WTC11 (cell line): ENCODE data around the gene ITGAV. TPM values are rescaled to one million over a fixed set of nuclear protein-coding genes. Genes with fewer than 3 reads are reported as not detected.

ENCODE experiments used
- ATAC-seq: fragments of 200-7000 bp; cut with Tn5 transposase; 2 replicates; pipeline ENCODE4 v1.10.0; 2021; ENCODE audit warnings: mild to moderate bottlenecking, moderate library complexity
- CTCF ChIA-PET: fragments of 300-600 bp; sonication (Branson Sonifier 250); formaldehyde crosslinking; loops from one replicate; lab custom pipeline; 2021; ENCODE audit warnings: antibody characterized with exemption; lab: Charles Lee
- POLR2A ChIA-PET: fragments of 350-600 bp; sonication (Branson Sonifier 250); formaldehyde crosslinking; loops from one replicate; lab custom pipeline; 2021; ENCODE audit warnings: antibody characterized with exemption; lab: Charles Lee
- DNase-seq: peaks from one replicate; pipeline ENCODE4 v3.0.0; 2021; ENCODE audit warnings: low spot score
- H3K27ac Mint-ChIP-seq: 2 replicates; pipeline ENCODE4 v1.8.0; 2021; ENCODE audit warnings: mixed read lengths
- H3K27me3 Mint-ChIP-seq: 2 replicates; pipeline ENCODE4 v1.8.0; 2021; ENCODE audit warnings: low read depth, mild to moderate bottlenecking, moderate library complexity, mixed read lengths
- H3K36me3 Mint-ChIP-seq: 2 replicates; pipeline ENCODE4 v1.8.0; 2021; ENCODE audit warnings: mixed read lengths
- H3K4me1 Mint-ChIP-seq: 2 replicates; pipeline ENCODE4 v1.8.0; 2022; ENCODE audit warnings: mixed read lengths
- H3K4me3 Mint-ChIP-seq: 2 replicates; pipeline ENCODE4 v1.8.0; 2021; ENCODE audit warnings: mild to moderate bottlenecking, moderate library complexity, mixed read lengths
- H3K9me3 Mint-ChIP-seq: 2 replicates; pipeline ENCODE4 v1.8.0; 2021; ENCODE audit warnings: mixed read lengths
- CREM ChIP-seq: sonication (generic); formaldehyde crosslinking; IDR thresholded peaks from 2 replicates; pipeline ENCODE4 v1.8.1; 2022; ENCODE audit warnings: mild to moderate bottlenecking, missing genetic modification reagents, moderate library complexity
- CTCF ChIP-seq: fragments of 200-600 bp; IDR thresholded peaks from 2 replicates; pipeline ENCODE4 v1.8.0; 2022; ENCODE audit warnings: antibody characterized with exemption
- E2F1 ChIP-seq: sonication (generic); formaldehyde crosslinking; IDR thresholded peaks from 2 replicates; pipeline ENCODE4 v1.8.0; 2022; ENCODE audit warnings: mild to moderate bottlenecking, missing genetic modification reagents
- FOXJ3 ChIP-seq: sonication (generic); formaldehyde crosslinking; IDR thresholded peaks from 2 replicates; pipeline ENCODE4 v1.9.0; 2021; ENCODE audit warnings: missing genetic modification reagents, mild to moderate bottlenecking, borderline replicate concordance
- GABPB1 ChIP-seq: sonication (generic); formaldehyde crosslinking; IDR thresholded peaks from 2 replicates; pipeline ENCODE4 v1.8.1; 2023; ENCODE audit warnings: mild to moderate bottlenecking, missing genetic modification reagents
- MXD4 ChIP-seq: fragments of 250-450 bp; sonication (Bioruptor Pico); IDR thresholded peaks from 2 replicates; pipeline ENCODE4 v1.8.0; 2021; ENCODE audit warnings: mild to moderate bottlenecking, moderate library complexity, borderline replicate concordance
- NFATC4 ChIP-seq: fragments of 250-450 bp; sonication (Bioruptor Pico); IDR thresholded peaks from 2 replicates; pipeline ENCODE4 v1.9.0; 2021; ENCODE audit warnings: mild to moderate bottlenecking
- NFYB ChIP-seq: sonication (generic); formaldehyde crosslinking; conservative IDR thresholded peaks from 2 replicates; pipeline ENCODE4 v1.8.0; 2022; ENCODE audit warnings: low read depth, missing genetic modification reagents
- NR2C2 ChIP-seq: sonication (generic); formaldehyde crosslinking; IDR thresholded peaks from 2 replicates; pipeline ENCODE4 v1.8.0; 2022; ENCODE audit warnings: mild to moderate bottlenecking, missing genetic modification reagents
- PRDM15 ChIP-seq: sonication (generic); formaldehyde crosslinking; IDR thresholded peaks from 2 replicates; pipeline ENCODE4 v1.8.0; 2022; ENCODE audit warnings: missing genetic modification reagents
- ZBTB43 ChIP-seq: sonication (generic); formaldehyde crosslinking; IDR thresholded peaks from 2 replicates; pipeline ENCODE4 v1.8.1; 2023; ENCODE audit warnings: mild to moderate bottlenecking, missing genetic modification reagents
- ZNF138 ChIP-seq: sonication (generic); formaldehyde crosslinking; conservative IDR thresholded peaks from 2 replicates; pipeline ENCODE4 v1.8.1; 2022; ENCODE audit warnings: mild to moderate bottlenecking, moderate library complexity, missing genetic modification reagents
- ZNF416 ChIP-seq: fragments of 250-450 bp; sonication (Bioruptor Pico); IDR thresholded peaks from 2 replicates; pipeline ENCODE4 v1.9.0; 2021; ENCODE audit warnings: mild to moderate bottlenecking, inconsistent platforms
- ZNF423 ChIP-seq: fragments of 250-450 bp; sonication (Bioruptor Pico); IDR thresholded peaks from 2 replicates; pipeline ENCODE4 v2.1.2; 2022; ENCODE audit warnings: mild to moderate bottlenecking, moderate library complexity
- ZNF425 ChIP-seq: fragments of 250-450 bp; sonication (Bioruptor Pico); conservative IDR thresholded peaks from 2 replicates; pipeline ENCODE4 v1.9.0; 2021; ENCODE audit warnings: mild to moderate bottlenecking
- total RNA-seq: library from RNA; stranded (reverse); gene quantifications from 3 replicates; pipeline ENCODE4 v1.2.3, GENCODE V29; 2021
- TF ChIP-seq, protein P1 (sequence below): sonication (generic); formaldehyde crosslinking; IDR thresholded peaks from 2 replicates; pipeline ENCODE4 v1.8.1; 2022; ENCODE audit warnings: low read depth, missing genetic modification reagents, borderline replicate concordance

ITGAV gene
- total RNA-seq, 1 experiment from 2014 or later: 30.0 TPM

- H3K36me3 Mint-ChIP-seq: peaks cover 11% of the 10 kb centered on the region
- TF ChIP-seq NFYB (CRISPR knock-in tag) (no peak), ZBTB43 (CRISPR knock-in tag) (no peak), ZNF138 (CRISPR knock-in tag) (no peak), FOXJ3 (CRISPR knock-in tag) (no peak), ZNF425 (CRISPR knock-in tag) (no peak), ZNF416 (CRISPR knock-in tag) (no peak), NR2C2 (CRISPR knock-in tag) (no peak), E2F1 (no peak), CREM (CRISPR knock-in tag) (no peak), NFATC4 (CRISPR knock-in tag) (no peak), CTCF (no peak), GABPB1 (no peak), ZNF423 (CRISPR knock-in tag) (no peak), MXD4 (CRISPR knock-in tag) (no peak), PRDM15 (CRISPR knock-in tag) (no peak)
- TF ChIP-seq, protein P1, sequence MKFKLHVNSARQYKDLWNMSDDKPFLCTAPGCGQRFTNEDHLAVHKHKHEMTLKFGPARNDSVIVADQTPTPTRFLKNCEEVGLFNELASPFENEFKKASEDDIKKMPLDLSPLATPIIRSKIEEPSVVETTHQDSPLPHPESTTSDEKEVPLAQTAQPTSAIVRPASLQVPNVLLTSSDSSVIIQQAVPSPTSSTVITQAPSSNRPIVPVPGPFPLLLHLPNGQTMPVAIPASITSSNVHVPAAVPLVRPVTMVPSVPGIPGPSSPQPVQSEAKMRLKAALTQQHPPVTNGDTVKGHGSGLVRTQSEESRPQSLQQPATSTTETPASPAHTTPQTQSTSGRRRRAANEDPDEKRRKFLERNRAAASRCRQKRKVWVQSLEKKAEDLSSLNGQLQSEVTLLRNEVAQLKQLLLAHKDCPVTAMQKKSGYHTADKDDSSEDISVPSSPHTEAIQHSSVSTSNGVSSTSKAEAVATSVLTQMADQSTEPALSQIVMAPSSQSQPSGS (CRISPR knock-in tag): no peak
- TF ChIP-seq, all 79 proteins: peak for 0
- no peak for DNase-seq
- no peak overlapping the region for H3K4me3 Mint-ChIP-seq
- peaks cover 11% of the 10 kb centered on the region for H3K4me1 Mint-ChIP-seq
- peaks cover 11% of the 10 kb centered on the region for H3K9me3 Mint-ChIP-seq
- H3K27me3 Mint-ChIP-seq: no peaks in the 10 kb centered on the region
- H3K27ac Mint-ChIP-seq: no peak overlapping the region
- ChIA-PET CTCF (no interaction called here), POLR2A (no interaction called here)
- no peak for ATAC-seq
Measured at GRCh38 chr2:186704897-186705296, 115.0 kb downstream of the ITGAV start.
